GM21381 (cell line): Measurements from ENCODE around the gene MTNR1A.
"Not testable (repeated sequence)": the region's sequence is repeated elsewhere in the genome, so short reads cannot be mapped to it uniquely, and the experiment has no call there.

Experiments
- ATAC-seq: cut with Tn5 transposase; IDR thresholded peaks from one replicate; pipeline ENCODE4 v1.9.1; 2021; ENCODE audit warnings: mild to moderate bottlenecking, moderate library complexity; ENCODE audit not compliant: unreplicated experiment

MTNR1A gene

GRCh38 chr4:186563761-186564160 is 8.4 kb upstream of the MTNR1A start:
- ATAC-seq, result no peak

DNA sequence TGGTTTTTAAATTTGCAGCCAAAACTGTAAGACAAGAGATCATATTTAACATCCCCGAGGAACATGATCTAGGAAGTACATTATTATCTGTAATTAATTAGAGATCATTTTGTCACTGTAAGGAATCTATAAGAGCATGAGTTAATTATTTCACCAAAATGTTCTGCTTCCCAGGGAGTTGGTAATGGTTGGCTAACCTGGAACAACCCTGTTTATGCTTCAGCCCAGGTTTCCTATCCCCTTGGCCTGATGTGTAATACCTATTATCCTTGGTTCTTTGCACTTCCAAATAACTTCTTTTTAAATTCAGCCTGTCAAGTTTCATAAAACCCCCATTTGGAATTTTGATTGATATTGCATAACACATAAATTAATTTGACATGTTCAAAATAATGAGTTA is 6.4 kb upstream of the MTNR1A start:
- no peak for ATAC-seq

- ATAC-seq, result no peak
Observed at GRCh38 chr4:186560647-186561046, 5.3 kb upstream of the MTNR1A start.

GRCh38 chr4:186557486-186557885 is 2.1 kb upstream of the MTNR1A start:
- no peak for ATAC-seq

DNA sequence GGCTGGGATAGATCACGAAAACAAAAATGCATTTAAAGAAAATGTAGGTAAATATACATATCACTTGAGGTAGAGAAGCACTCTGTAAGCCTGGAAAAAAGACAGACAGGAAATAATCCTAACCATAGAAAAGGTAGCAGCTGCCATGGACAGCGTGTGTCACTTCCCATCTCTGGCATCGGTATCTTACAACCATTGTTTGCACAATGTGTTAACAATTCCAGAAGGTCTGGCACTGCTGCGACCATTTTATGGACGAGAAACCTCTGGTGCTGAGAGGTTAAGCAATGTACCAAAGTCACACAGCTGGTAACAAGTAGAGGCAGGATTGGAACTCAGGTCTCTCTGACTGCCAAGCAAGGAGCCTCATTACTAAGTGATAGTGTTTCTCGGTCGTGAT is 1.7 kb upstream of the MTNR1A start:
- ATAC-seq, result no peak

DNA sequence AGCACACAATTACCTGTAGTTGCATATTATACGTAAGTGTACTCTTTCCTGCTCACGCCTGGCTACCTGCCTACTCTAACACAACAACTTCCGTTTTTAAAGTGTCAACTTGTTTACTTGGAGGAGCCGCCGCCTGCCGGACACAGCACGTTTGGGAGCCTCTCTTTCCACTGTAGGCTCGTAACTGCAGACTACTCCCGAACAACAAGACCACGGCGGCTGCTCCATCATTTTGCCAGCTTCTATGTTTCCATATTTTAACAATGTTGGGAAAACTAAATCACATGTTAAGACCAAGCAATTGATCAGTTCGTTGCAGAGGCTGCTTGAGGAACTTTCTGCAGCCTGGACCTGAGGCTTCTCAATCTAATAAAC is 841 bp downstream of the MTNR1A start:
- ATAC-seq, result no peak

- no peak for ATAC-seq
Observed at GRCh38 chr4:186553717-186554116, 1.6 kb downstream of the MTNR1A start.

DNA sequence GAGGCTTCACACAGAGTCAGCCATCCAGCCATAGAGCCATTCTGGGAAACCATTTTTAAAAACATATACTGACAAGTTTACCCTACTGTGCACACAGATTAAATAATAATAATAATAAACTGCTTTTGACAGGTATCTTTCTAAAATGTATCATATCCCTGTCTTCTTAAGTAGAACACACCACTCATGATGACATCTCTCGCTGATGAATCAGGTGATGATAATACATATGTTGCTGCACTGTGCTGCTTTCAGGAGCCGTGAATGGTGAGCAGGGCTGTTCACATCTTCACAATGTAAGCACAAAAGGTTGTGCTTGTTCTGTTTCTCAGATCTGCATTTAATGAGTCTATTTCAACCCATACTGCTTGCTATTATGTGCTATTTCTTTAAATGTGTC is 3.5 kb downstream of the MTNR1A start:
- ATAC-seq, result no peak

DNA sequence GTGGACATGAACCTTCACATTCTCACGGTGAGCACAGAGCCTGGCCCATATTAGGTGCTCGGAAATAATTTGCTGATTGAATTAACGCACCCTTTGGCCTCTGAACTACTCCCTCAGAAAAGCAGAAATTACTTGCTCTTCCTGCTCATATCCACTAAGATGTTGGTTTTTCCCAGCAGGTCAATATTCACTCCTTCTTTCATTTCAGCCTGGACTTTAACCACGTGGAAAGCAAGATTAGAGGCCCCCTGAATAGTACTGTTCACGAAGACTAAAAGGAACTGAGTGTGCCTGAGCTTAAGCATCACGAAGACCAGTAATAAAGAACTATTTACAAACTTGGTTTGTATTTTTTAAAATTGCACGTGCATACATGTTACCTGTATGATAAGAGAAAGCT is 9.9 kb downstream of the MTNR1A start:
- no peak for ATAC-seq

GRCh38 chr4:186543206-186543605 is 12.2 kb downstream of the MTNR1A start:
- no peak for ATAC-seq

- ATAC-seq, result no peak
Observed at GRCh38 chr4:186541801-186542200, 13.6 kb downstream of the MTNR1A start.

- no peak for ATAC-seq
Observed at GRCh38 chr4:186537843-186538521, 17.4 kb downstream of the MTNR1A start.

GRCh38 chr4:186536285-186536684 is 19.1 kb downstream of the MTNR1A start:
- no peak for ATAC-seq

- no peak for ATAC-seq
Observed at GRCh38 chr4:186534056-186534455, 21.3 kb downstream of the MTNR1A start.

- ATAC-seq, result not testable (repeated sequence)
Observed at GRCh38 chr4:186523927-186524326, 31.4 kb downstream of the MTNR1A start.

- no peak for ATAC-seq
Observed at GRCh38 chr4:186516287-186516686, 39.1 kb downstream of the MTNR1A start.

- ATAC-seq, result no peak
Observed at GRCh38 chr4:186514271-186514950, 41.0 kb downstream of the MTNR1A start.

- not testable (repeated sequence) for ATAC-seq
Observed at GRCh38 chr4:186504771-186505170, 50.6 kb downstream of the MTNR1A start.

- ATAC-seq, result no peak
Observed at GRCh38 chr4:186502231-186502630, 53.1 kb downstream of the MTNR1A start.

GRCh38 chr4:186501554-186501953 is 53.8 kb downstream of the MTNR1A start:
- ATAC-seq, result no peak

DNA sequence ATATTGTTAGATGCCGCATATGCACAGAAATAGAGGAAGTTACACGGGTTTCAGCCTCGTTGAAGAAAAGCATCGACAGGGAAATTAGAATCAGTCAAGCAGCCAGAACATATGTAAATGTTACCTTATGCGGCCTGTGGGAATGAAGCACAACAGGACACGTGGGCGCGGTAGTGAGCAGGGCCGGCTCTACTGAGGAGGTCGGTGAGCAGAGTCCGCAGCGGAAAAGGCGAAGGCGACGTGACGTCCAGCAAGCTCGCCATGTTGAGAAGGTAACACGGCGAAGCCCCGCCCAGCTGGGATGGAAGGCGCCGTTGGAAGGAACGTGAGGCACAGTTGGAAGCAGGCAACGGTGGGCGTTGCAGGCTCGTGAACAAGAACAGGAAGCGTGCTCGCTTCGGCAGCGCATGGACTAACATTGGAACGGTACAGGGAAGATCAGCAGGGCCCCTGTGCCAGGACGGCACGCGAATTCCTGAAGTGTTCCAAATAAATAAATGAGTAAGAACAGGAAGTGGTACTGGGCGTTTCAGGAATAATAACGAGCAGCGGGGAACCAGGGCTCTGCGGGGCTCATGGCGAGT is 54.6 kb downstream of the MTNR1A start:
- ATAC-seq, result no peak

GRCh38 chr4:186499467-186499866 is 55.9 kb downstream of the MTNR1A start:
- ATAC-seq, result no peak
